B cell (primary cell): ENCODE data around the gene MARK2.

Experiments
- CTCF ChIP-seq: fragments of 200-600 bp; IDR thresholded peaks from one replicate; pipeline ENCODE4 v1.8.0; 2022; ENCODE audit warnings: antibody characterized with exemption, mild to moderate bottlenecking
- EZH2 ChIP-seq: IDR thresholded peaks from 2 replicates; pipeline ENCODE4 v1.6.1; 2012; ENCODE audit warnings: borderline replicate concordance, low read depth, mild to moderate bottlenecking, moderate library complexity, low read length; ENCODE audit not compliant: insufficient read depth, poor library complexity, severe bottlenecking

GRCh38 chr11:63838678-63839507 is at the start of gene MARK2:
- TF ChIP-seq CTCF (no peak), EZH2 (no peak)
